ENCODE data around the gene PSMD13. TPM values are rescaled to one million over a fixed set of nuclear protein-coding genes. Genes with fewer than 3 reads are reported as not detected.

PSMD13 gene
- total and polyA plus RNA-seq, 2 of the 4 experiments (the other 2 are of a cell fraction) = 177 to 217 TPM

DNA sequence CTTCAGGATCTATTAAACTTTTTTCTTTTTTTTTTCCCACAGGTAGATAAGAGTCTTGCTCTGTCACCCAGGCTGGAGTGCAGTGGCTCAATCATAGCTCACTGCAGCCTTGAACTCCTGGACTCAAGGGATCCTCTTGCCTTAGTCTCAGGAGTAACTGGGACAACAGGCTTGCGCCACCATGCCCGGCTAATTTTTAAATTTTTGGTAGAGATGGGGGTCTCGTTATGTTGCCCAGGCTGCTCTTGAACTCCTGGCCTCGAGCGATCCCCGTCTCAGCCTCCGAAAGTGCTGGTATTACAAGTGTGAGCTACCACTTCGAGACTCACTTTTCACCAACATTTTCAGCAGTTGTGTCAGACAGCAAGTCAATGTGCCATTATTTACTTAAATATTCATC lies 1.6 kb upstream of the PSMD13 start:
- POLR2A ChIA-PET (ENCODE audit: unreplicated experiment) = no interaction called here

More for the DNA sequence above, 1.6 kb upstream of the PSMD13 start:
- H3K4me1 ChIP-seq (ENCODE audit: control insufficient read depth, insufficient read depth, low read length) = peaks cover 2% of the 10 kb centered on the region
- no peaks in the 10 kb centered on the region for H3K9me3 ChIP-seq (ENCODE audit: control insufficient read depth, insufficient read depth, low read length)
- no peak overlapping the region for H4K91ac ChIP-seq (ENCODE audit: insufficient read depth, low read depth, low read length)
- in situ Hi-C loops (cut with MboI; ENCODE audit: low sequenced_read_pairs) = no loop called here
- peaks cover 8 to 51% of the 10 kb centered on the region in 2 experiments; a peak in 3 of 4 replicates for H3K79me1 ChIP-seq (ENCODE audit: low read depth in 1 of 2, low read length in 2 of 2)
- no peaks in the 10 kb centered on the region for H3K9me1 ChIP-seq (ENCODE audit: insufficient read depth, low read length)
- CTCF ChIA-PET = interaction anchor here (0.5 to 0.8 kb wide), 2 partner anchors 11 to 31 kb away, joined by 4 read pairs; no protein-coding TSS in a partner anchor
- H3K4me3 ChIP-seq (ENCODE audit: insufficient read depth, low read depth, low read length) = peak overlapping the region; percentile 88; the same call in 1 of the 2 replicates
- WGBS, 2 experiments (ENCODE audit: extremely low coverage in 2 of 2, insufficient read length in 1 of 2) = 82% methylated on average over 3 of the region's 8 CpGs; no CpG with 5 or more reads in 1 of the 2 experiments
- TF ChIP-seq ELK1 (IDR thresholded peaks at IDR 0.05; ENCODE audit: borderline replicate concordance, low read depth, low read length) (no peak), CEBPB (IDR thresholded peaks at IDR 0.05; ENCODE audit: low read depth, low read length) (no peak), MXI1 (IDR thresholded peaks at IDR 0.05; ENCODE audit: borderline replicate concordance, low read depth, low read length) (no peak), POLR2A (IDR thresholded peaks at IDR 0.05; ENCODE audit: low read depth, low read length) (no peak), BHLHE40 (IDR thresholded peaks at IDR 0.05; ENCODE audit: low read depth, low read length) (no peak), RAD21 (IDR thresholded peaks at IDR 0.05; ENCODE audit: low read length) (no peak), RFX5 (IDR thresholded peaks at IDR 0.05; ENCODE audit: low read depth, low read length) (no peak), MAFK (IDR thresholded peaks at IDR 0.05; ENCODE audit: low read depth, low read length) (no peak), FOS (IDR thresholded peaks at IDR 0.05; ENCODE audit: low read depth, low read length) (no peak), RCOR1 (IDR thresholded peaks at IDR 0.05; ENCODE audit: insufficient replicate concordance, low read length) (no peak), SMC3 (IDR thresholded peaks at IDR 0.05; ENCODE audit: low read depth, low read length) (no peak)
- TF ChIP-seq, protein P1, sequence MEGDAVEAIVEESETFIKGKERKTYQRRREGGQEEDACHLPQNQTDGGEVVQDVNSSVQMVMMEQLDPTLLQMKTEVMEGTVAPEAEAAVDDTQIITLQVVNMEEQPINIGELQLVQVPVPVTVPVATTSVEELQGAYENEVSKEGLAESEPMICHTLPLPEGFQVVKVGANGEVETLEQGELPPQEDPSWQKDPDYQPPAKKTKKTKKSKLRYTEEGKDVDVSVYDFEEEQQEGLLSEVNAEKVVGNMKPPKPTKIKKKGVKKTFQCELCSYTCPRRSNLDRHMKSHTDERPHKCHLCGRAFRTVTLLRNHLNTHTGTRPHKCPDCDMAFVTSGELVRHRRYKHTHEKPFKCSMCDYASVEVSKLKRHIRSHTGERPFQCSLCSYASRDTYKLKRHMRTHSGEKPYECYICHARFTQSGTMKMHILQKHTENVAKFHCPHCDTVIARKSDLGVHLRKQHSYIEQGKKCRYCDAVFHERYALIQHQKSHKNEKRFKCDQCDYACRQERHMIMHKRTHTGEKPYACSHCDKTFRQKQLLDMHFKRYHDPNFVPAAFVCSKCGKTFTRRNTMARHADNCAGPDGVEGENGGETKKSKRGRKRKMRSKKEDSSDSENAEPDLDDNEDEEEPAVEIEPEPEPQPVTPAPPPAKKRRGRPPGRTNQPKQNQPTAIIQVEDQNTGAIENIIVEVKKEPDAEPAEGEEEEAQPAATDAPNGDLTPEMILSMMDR (conservative IDR thresholded peaks at IDR 0.05; ENCODE audit: low read depth, low read length) = no peak
- TF ChIP-seq, protein P2, sequence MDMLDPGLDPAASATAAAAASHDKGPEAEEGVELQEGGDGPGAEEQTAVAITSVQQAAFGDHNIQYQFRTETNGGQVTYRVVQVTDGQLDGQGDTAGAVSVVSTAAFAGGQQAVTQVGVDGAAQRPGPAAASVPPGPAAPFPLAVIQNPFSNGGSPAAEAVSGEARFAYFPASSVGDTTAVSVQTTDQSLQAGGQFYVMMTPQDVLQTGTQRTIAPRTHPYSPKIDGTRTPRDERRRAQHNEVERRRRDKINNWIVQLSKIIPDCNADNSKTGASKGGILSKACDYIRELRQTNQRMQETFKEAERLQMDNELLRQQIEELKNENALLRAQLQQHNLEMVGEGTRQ (IDR thresholded peaks at IDR 0.05; ENCODE audit: low read depth, low read length) = no peak
- H2BK5ac ChIP-seq (ENCODE audit: low read depth, low read length, poor library complexity, severe bottlenecking) = no peak overlapping the region
- dilution Hi-C loops (cut with HindIII; ENCODE audit: low sequenced_read_pairs, unreplicated experiment) = no loop called here
- H2BK120ac ChIP-seq (ENCODE audit: low read depth, low read length) = no peak overlapping the region
- H2AFZ ChIP-seq (replicated peaks; ENCODE audit: low read length, poor library complexity) = no peak overlapping the region
- no peak overlapping the region for H3K56ac ChIP-seq (ENCODE audit: extremely low read depth, insufficient read depth, low read length)
- 0 out of 2 replicates have a peak overlapping the region, but pooled peaks have one; percentile 99 for H3K14ac ChIP-seq (replicated peaks; ENCODE audit: low read depth, low read length)
- no peak overlapping the region for H2AK5ac ChIP-seq (ENCODE audit: low read depth, low read length)
- peak overlapping the region; percentile 86; the same call in 1 of the 2 replicates for H3K9ac ChIP-seq (ENCODE audit: low read depth, low read length)
- H3K27me3 ChIP-seq (ENCODE audit: control insufficient read depth, insufficient read depth, low read length) = no peaks in the 10 kb centered on the region
- peak overlapping the region; percentile 98 for H3K4me2 ChIP-seq (ENCODE audit: low read depth, low read length)
- BruUV-seq (replicated peaks) = no TSS peak
- H4K5ac ChIP-seq (ENCODE audit: low read depth, low read length) = no peak overlapping the region
- H3K27ac ChIP-seq (ENCODE audit: insufficient read depth, low read length) = no peak overlapping the region
- H4K20me1 ChIP-seq (ENCODE audit: insufficient read depth, low read length) = peaks cover 4% of the 10 kb centered on the region
- no peak overlapping the region for H2BK15ac ChIP-seq (ENCODE audit: low read depth, low read length)
- DNase-seq (no peak), ATAC-seq (ENCODE audit: low read depth) (no peak)
- no peak overlapping the region for H2BK20ac ChIP-seq (ENCODE audit: low read depth, low read length)
- H2AK9ac ChIP-seq (replicated peaks; ENCODE audit: low read depth, low read length, poor library complexity) = no peak overlapping the region
- H3K23ac ChIP-seq (ENCODE audit: low read depth, low read length) = 0 out of 2 replicates have a peak overlapping the region, but pooled peaks have one; percentile 14
- H4K8ac ChIP-seq (ENCODE audit: low read depth in 2 of 2, low read length in 2 of 2) = no peak overlapping the region
- peaks cover 2% of the 10 kb centered on the region; the same call in 1 of the 2 replicates for H3K36me3 ChIP-seq (ENCODE audit: control insufficient read depth, insufficient read depth, low read length)
- H3K4ac ChIP-seq (ENCODE audit: low read depth, low read length) = no peak overlapping the region
- intact Hi-C loops (cut with micrococcal nuclease) = no loop called here
- no peak overlapping the region for H3K18ac ChIP-seq (ENCODE audit: low read depth, low read length)
